HG03457 (cell line): ENCODE data around the gene NPLOC4.
"Not testable (repeated sequence)": the region's sequence is repeated elsewhere in the genome, so short reads cannot be mapped to it uniquely, and the experiment has no call there.

Source experiments
- ATAC-seq: cut with Tn5 transposase; IDR thresholded peaks from one replicate; pipeline ENCODE4 v1.9.1; 2021; ENCODE audit warnings: moderate number of reproducible peaks; ENCODE audit not compliant: unreplicated experiment

The NPLOC4 gene

GRCh38 chr17:81635973-81636504, 873 bp downstream of the NPLOC4 start:
- no peak for ATAC-seq

DNA sequence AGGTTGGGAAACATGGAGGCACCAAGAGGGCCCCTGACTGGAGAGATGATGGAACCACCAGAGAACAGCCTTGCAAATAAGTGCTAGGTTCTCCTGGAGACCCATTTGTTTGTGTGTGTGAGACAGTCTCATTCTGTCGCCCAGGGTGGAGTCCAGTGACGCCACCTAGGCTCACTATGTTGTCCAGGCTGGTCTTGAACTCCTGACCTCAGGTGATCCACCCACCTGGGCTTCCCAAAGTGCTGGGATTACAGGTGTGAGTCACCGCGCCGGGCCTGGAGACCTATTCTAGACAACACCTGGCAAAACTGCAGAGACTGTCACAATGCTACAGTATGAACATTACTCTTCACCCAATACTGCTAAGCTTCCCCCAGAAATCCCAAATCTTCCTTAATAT, 1.5 kb downstream of the NPLOC4 start:
- ATAC-seq, result no peak

DNA sequence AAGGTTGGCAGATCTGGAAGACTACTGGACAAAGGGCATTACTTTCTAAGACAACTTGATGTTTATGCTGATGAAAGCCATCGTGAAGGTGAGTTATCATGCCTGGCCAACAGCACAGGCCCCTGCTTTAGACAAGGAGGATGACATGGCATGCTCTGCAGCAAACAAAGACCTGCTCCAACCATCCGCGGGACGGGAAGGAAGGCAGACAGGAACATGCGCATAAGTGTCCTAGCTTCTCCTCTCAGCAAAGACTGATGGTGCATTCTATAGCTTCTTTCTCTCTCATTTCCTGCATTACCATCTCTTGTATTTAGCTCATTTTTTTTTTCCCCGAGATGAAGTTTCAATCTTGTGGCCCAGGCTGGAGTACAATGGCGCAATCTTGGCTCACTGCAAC, 5.4 kb downstream of the NPLOC4 start:
- no peak for ATAC-seq

DNA sequence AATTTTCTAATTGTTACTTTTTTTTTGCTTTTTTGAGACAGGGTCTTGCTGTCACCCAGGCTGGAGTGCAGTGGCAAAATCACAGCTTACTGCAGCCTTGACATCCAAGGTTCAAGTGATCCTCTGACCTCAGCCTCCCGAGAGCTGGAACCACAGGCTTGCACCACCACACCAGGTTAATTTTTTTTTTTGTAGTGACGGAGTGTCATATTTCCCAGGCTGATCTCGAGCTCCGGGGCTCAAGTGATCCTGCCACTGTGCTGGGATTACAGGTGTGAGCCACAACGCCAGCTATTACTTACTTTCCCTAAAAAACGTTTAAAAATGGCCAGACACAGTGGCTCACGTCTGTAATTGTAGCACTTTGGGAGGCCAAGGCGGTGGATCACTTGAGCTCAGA, 6.6 kb downstream of the NPLOC4 start:
- no peak for ATAC-seq

- ATAC-seq, result no peak
These were observed 15.3 kb downstream of the NPLOC4 start for GRCh38 chr17:81621494-81622130.

GRCh38 chr17:81618307-81618706, 18.6 kb downstream of the NPLOC4 start:
- ATAC-seq, result not testable (repeated sequence)

DNA sequence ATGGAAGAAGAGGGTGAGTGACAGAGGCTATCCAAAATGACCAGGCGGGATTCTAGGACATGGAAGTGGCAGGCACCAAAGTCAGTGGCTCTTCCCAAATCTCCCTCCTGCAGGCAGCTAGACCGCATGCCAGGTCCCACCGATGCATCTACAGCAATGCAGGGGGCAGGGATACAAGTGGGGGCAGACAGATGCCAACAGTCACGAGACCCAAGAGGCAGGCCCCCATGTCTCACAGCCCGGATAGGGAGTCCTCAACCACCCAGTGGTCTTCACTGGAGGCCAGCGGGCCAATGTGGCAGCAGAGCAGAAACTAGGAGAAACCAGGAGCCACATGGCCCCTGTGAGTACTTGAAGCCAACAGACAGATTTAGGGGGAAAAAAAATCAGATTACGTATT, 20.0 kb downstream of the NPLOC4 start:
- no peak for ATAC-seq

DNA sequence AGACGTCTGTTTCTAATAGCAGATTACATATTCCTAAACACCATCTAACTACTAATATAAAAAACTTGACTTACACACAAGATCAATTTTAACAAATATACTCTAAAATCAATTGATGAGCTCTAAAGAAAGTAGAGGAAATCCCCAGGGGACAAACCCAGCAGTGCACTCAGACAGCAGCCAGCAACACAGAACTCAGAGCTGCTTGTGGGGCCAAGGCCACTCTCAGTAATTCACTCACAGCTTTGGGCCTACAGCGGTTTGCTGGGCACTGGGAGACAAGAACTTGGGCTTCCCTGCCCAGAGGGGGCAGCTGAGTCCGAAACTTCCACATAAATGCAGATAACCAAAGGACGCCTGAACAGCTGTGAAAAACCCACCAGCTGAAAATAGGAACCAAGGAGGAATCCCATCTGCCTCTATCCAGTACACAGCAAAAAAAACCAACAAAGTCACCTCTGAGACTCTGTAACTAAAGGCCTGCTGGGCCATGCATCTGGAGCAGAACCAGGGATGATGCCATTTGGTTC, 21.4 kb downstream of the NPLOC4 start:
- no peak for ATAC-seq

GRCh38 chr17:81612172-81612970, 24.5 kb downstream of the NPLOC4 start:
- no peak for ATAC-seq

GRCh38 chr17:81609541-81610311, 27.2 kb downstream of the NPLOC4 start:
- ATAC-seq, result no peak

GRCh38 chr17:81608605-81609004, 28.3 kb downstream of the NPLOC4 start:
- ATAC-seq, result no peak

- no peak for ATAC-seq
These were observed 28.8 kb downstream of the NPLOC4 start for GRCh38 chr17:81608082-81608481.

DNA sequence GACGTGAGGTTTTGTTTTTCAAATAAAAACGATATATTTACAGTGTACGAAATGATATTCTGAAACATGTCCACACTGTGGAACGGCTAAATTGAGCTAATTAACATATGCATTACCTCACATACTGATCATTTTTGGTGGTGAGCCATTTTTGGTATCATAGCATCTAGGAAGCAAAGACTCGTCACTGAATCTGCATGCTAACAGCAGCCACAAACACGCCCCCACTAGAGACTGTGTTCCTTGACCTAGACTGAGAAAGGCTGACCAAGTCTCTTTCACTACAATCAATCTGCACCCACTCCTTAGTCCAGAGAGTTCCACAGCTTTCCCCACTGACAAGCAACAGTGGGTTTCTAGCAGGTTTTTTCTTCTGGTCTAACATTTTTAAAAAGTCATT, 29.5 kb downstream of the NPLOC4 start:
- no peak for ATAC-seq

GRCh38 chr17:81603846-81604610, 32.9 kb downstream of the NPLOC4 start:
- ATAC-seq, result no peak

DNA sequence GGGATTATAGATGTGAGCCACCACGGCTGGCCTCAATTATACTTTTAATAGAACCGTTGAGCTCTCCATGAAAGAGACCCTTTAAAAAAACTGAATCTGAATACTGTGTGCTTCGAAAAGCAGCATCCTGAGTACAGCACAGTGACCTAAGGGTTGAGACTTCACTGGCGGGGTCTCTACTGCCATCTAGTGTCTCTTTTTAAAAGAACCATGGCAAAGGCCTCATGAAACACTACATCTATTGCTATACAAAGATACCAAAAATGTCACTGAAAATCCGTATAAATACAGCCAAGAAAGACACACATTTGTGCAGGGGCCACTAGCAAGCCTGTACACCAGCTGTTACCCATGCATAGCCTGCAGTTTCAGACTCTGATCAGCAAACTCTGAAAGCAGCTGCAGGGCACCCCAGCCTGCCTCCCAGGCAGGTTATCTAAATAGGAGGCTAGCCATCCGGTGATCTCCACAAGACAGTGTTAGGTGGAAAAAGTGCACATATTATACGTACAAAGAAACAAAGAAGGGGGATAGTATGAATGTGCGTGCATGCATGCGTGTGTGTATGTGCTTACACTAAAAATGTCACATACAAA, 35.3 kb downstream of the NPLOC4 start:
- no peak for ATAC-seq

GRCh38 chr17:81599719-81600486, 37.0 kb downstream of the NPLOC4 start:
- ATAC-seq, result no peak

GRCh38 chr17:81593105-81593871, 43.6 kb downstream of the NPLOC4 start:
- no peak for ATAC-seq

GRCh38 chr17:81591971-81592370, 44.9 kb downstream of the NPLOC4 start:
- ATAC-seq, result no peak

DNA sequence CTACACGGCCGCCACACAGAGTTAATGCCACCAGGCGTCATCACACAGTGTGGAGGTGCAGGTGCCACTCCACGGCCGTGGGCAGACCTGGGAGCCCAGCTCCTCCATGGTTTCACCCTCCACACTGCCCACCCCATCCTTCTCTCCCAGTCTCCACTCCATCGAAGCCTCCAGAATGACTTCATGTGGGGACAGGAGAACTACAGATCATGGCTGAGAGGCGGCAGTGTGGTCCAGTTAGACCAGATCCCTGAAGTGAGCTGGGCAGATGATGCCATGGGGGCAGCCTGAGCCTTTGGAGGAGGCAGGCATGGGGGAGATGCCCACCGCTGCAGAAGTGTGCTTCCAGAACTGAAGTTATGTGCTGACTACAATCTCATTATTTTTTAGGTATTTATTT, 46.8 kb downstream of the NPLOC4 start:
- ATAC-seq, result no peak
